HG03064 (cell line): ENCODE data around the gene POLD4.

ENCODE experiments used
- ATAC-seq: cut with Tn5 transposase; IDR thresholded peaks from one replicate; pipeline ENCODE4 v1.9.1; 2021; ENCODE audit warnings: low read depth; ENCODE audit not compliant: unreplicated experiment

POLD4 gene

GRCh38 chr11:67390947-67391303 is 37.6 kb upstream of the POLD4 start:
- no peak for ATAC-seq

GRCh38 chr11:67389477-67389876 is 36.1 kb upstream of the POLD4 start:
- no peak for ATAC-seq

GRCh38 chr11:67387518-67387917 is 34.2 kb upstream of the POLD4 start:
- ATAC-seq = no peak

- no peak for ATAC-seq
These were observed 33.7 kb upstream of the POLD4 start for GRCh38 chr11:67387069-67387468.

- no peak for ATAC-seq
These were observed 31.6 kb upstream of the POLD4 start for GRCh38 chr11:67384851-67385366.

- no peak for ATAC-seq
These were observed 29.2 kb upstream of the POLD4 start for GRCh38 chr11:67382276-67383136.

GRCh38 chr11:67381244-67381972 is 28.1 kb upstream of the POLD4 start:
- no peak for ATAC-seq

GRCh38 chr11:67379061-67380058 is 26.0 kb upstream of the POLD4 start:
- ATAC-seq = no peak

- no peak for ATAC-seq
These were observed 25.2 kb upstream of the POLD4 start for GRCh38 chr11:67378544-67378943.

- no peak for ATAC-seq
These were observed 23.8 kb upstream of the POLD4 start for GRCh38 chr11:67376873-67377808.

GRCh38 chr11:67376063-67376820 is 22.9 kb upstream of the POLD4 start:
- ATAC-seq = no peak

GRCh38 chr11:67375320-67376055 is 22.1 kb upstream of the POLD4 start:
- no peak for ATAC-seq

GRCh38 chr11:67374571-67375281 is 21.4 kb upstream of the POLD4 start:
- no peak for ATAC-seq

- ATAC-seq = no peak
These were observed 20.6 kb upstream of the POLD4 start for GRCh38 chr11:67373648-67374570.

- no peak for ATAC-seq
These were observed 19.8 kb upstream of the POLD4 start, which contains the start of gene CLCF1 for GRCh38 chr11:67372993-67373647. Gene CLCF1, minus strand, starts transcription at chr11:67373598. Its CDS starts 59 bp downstream, at chr11:67373539.
